ENCODE measurements around the gene ZDHHC17. TPM values are rescaled to one million over a fixed set of nuclear protein-coding genes. Genes with fewer than 3 reads are reported as not detected.
A peak's percentile ranks its signal among the peaks of the same experiment; 100 is the strongest.

The ZDHHC17 gene
- total RNA-seq, 4 donors from 2014 or later = 26.2 to 41.9 (median 38.0) TPM

DNA sequence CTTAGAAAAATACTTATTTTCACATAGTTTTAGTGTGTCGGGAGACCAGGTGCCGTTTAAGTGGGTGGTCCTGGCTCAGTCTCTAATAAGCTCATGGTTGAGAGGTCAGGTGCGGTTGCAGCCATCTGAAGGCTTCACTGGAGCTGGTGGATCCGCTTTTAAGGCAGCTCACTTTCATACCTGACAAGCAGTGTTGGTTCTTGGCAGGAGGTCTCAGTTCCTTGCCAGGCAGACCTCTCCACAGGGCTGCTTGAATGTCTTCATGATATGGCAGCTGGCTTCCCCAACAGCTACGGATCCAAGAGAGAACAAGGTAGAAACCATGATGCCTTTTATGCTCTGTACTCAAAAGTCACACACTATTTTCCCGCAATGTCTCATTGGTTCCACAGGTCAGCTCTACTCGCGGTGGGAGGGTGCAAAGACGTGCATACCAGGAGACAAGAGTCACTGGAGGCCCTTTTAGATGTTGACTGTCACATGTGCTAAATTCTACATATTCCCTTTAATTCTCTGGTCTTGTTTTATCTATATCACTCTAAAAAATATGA, 8.0 kb upstream of the ZDHHC17 start:
- Histone ChIP-seq H3K27ac (replicated peaks in 1 of 4) (no peak overlapping the region), H3K27me3 (no peaks in the 10 kb centered on the region), H3K4me3 (no peak overlapping the region), H3K9me3 (no peaks in the 10 kb centered on the region), H3K36me3 (no peaks in the 10 kb centered on the region), H3K4me1 (no peaks in the 10 kb centered on the region)
- intact Hi-C loops (cut with DNase I) = no loop called here
- WGBS = 91% methylated on average over 8 of the region's 9 CpGs
- DNase-seq (ENCODE audit: extremely low spot score) = no peak
- TF ChIP-seq POLR2AphosphoS5 (IDR thresholded peaks at IDR 0.05) (no peak), POLR2A (IDR thresholded peaks at IDR 0.05; ENCODE audit: low read depth) (no peak), EP300 (IDR thresholded peaks at IDR 0.05) (no peak)
- TF ChIP-seq, protein P1, sequence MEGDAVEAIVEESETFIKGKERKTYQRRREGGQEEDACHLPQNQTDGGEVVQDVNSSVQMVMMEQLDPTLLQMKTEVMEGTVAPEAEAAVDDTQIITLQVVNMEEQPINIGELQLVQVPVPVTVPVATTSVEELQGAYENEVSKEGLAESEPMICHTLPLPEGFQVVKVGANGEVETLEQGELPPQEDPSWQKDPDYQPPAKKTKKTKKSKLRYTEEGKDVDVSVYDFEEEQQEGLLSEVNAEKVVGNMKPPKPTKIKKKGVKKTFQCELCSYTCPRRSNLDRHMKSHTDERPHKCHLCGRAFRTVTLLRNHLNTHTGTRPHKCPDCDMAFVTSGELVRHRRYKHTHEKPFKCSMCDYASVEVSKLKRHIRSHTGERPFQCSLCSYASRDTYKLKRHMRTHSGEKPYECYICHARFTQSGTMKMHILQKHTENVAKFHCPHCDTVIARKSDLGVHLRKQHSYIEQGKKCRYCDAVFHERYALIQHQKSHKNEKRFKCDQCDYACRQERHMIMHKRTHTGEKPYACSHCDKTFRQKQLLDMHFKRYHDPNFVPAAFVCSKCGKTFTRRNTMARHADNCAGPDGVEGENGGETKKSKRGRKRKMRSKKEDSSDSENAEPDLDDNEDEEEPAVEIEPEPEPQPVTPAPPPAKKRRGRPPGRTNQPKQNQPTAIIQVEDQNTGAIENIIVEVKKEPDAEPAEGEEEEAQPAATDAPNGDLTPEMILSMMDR (IDR thresholded peaks at IDR 0.05) = no peak

DNA sequence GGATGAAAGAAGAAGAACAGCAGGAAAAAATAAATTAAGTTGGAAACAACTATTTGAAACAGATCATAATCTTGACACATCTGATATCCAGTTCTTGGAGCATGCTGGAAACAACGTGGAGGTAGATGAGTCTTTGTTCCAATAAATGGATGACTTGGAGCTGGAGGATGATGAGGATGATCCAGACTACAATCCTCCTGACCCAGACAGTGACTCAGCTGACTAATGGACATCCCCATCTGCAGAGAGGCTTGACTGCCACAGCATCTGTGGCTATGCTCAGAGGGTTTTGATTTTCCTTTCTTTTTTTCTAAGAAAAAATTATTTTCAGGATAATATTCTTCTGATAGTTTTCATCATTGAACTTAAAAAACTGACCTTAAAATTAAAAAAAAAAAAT, 6.2 kb upstream of the ZDHHC17 start:
- no peaks in the 10 kb centered on the region for H3K36me3 ChIP-seq
- WGBS = 40% methylated on average over 1 of the region's 1 CpG
- TF ChIP-seq POLR2A (IDR thresholded peaks at IDR 0.05; ENCODE audit: low read depth) (no peak), POLR2AphosphoS5 (IDR thresholded peaks at IDR 0.05) (no peak), EP300 (IDR thresholded peaks at IDR 0.05) (no peak)
- TF ChIP-seq, protein P1 (IDR thresholded peaks at IDR 0.05) = no peak
- intact Hi-C loops (cut with DNase I) = no loop called here
- no peak overlapping the region for H3K4me3 ChIP-seq
- H3K4me1 ChIP-seq = peaks cover 0 to 2% (median under 1%) of the 10 kb centered on the region in 4 donors
- DNase-seq (ENCODE audit: extremely low spot score) = no peak
- no peaks in the 10 kb centered on the region for H3K27me3 ChIP-seq
- H3K27ac ChIP-seq (replicated peaks in 1 of 4) = no peak overlapping the region
- H3K9me3 ChIP-seq = no peaks in the 10 kb centered on the region

DNA sequence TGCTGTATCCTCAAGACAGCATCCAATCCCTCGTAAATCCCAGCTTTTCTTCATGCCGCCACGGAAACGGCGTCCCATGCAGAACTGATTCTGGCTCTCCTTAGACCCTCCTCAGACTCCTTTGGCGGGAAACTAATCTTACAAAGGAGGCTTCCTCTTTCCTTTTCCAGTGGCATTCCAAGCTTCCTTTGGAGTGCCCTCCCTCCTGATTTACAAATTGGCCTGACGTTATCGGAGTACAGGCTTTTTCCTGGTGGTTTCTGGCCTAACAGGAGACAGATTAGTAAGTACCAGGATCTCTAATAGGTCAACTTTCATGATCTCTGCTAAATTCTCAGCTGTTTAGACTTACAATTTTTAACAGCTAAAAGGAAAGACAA, 1.3 kb upstream of the ZDHHC17 start:
- WGBS = 80% methylated on average over 8 of the region's 8 CpGs
- H3K4me3 ChIP-seq = no peak overlapping the region
- no peaks in the 10 kb centered on the region for H3K27me3 ChIP-seq
- TF ChIP-seq, protein P1 (IDR thresholded peaks at IDR 0.05) = no peak
- TF ChIP-seq EP300 (IDR thresholded peaks at IDR 0.05) = no peak
- no peak for TF ChIP-seq POLR2A (IDR thresholded peaks at IDR 0.05; ENCODE audit: low read depth)
- TF ChIP-seq POLR2AphosphoS5 (IDR thresholded peaks at IDR 0.05) = no peak
- no peaks in the 10 kb centered on the region for H3K9me3 ChIP-seq
- intact Hi-C loops (cut with DNase I) = loop anchor here (5.0 kb wide), 1 partner anchor 115 kb away; the partner anchor contains the start of gene CSRP2
- H3K27ac ChIP-seq (replicated peaks in 1 of 4) = peak overlapping the region in 2 of 4 donors; percentile 96 to 98
- no peaks in the 10 kb centered on the region for H3K36me3 ChIP-seq
- H3K4me1 ChIP-seq = peaks cover 30 to 35% (median 33%) of the 10 kb centered on the region in 4 donors
- no peak for DNase-seq (ENCODE audit: extremely low spot score)

DNA sequence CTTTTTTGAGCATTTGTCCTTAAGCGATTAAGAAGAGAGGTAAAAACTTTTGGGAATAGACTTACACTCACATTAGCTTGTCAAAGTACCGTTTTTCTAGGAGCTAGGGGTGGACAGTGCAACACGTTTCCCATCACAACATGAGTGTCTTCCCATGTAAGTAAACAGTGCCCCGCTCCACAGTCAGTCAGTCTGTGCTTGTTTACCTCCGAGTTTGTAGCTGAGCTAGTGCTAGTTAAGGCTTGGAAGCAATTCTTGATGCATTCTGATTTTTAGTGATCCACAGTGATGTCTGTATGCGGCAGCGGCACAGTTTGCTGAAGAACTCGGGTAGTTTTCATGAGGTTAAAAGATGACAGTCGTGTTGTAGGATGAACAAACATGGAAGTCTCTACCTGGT, 941 bp downstream of the ZDHHC17 start:
- WGBS = 9% methylated on average over 9 of the region's 9 CpGs
- TF ChIP-seq EP300 (IDR thresholded peaks at IDR 0.05) = no peak
- TF ChIP-seq POLR2AphosphoS5 (IDR thresholded peaks at IDR 0.05) = peak in 1 of 2 donors; percentile 8
- Histone ChIP-seq H3K9me3 (no peaks in the 10 kb centered on the region), H3K4me3 (peak overlapping the region; percentile 72 to 76 (median 74)), H3K27ac (replicated peaks in 1 of 4) (peak overlapping the region; percentile 90 to 98 (median 95)), H3K4me1 (peaks cover 40 to 56% (median 49%) of the 10 kb centered on the region in 4 donors), H3K36me3 (no peaks in the 10 kb centered on the region), H3K27me3 (no peaks in the 10 kb centered on the region)
- DNase-seq (ENCODE audit: extremely low spot score) = no peak
- intact Hi-C loops (cut with DNase I) = loop anchor here (5.0 kb wide), 1 partner anchor 112 kb away; the partner anchor contains the start of gene CSRP2

DNA sequence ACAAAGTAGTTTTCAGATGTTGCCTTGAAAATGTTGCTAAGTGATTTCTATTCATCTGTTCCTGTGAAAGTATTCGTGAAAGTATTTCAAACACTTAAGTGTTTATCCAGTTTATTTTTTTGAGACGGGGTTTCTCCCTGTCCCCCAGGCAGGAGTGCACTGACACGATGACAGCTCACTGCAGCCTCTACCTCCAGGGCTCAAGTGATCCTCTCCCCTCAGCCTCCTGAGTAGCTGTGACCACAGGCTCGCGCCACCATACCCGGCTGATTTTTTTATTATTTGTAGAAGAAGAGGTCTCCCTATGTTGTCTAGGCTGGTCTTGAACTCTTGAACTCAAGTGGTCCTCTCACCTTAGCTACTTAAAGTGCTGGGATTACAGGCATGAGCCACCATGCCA, 1.7 kb downstream of the ZDHHC17 start:
- Histone ChIP-seq H3K27me3 (no peaks in the 10 kb centered on the region), H3K27ac (replicated peaks in 1 of 4) (peak overlapping the region; percentile 90 to 98 (median 95)), H3K4me3 (peak overlapping the region; percentile 72 to 76 (median 74)), H3K4me1 (peaks cover 40 to 63% (median 56%) of the 10 kb centered on the region in 4 donors), H3K36me3 (no peaks in the 10 kb centered on the region), H3K9me3 (no peaks in the 10 kb centered on the region)
- TF ChIP-seq, protein P1 (IDR thresholded peaks at IDR 0.05) = no peak
- TF ChIP-seq POLR2AphosphoS5 (IDR thresholded peaks at IDR 0.05) (no peak), EP300 (IDR thresholded peaks at IDR 0.05) (no peak), POLR2A (IDR thresholded peaks at IDR 0.05; ENCODE audit: low read depth) (no peak)
- no peak for DNase-seq (ENCODE audit: extremely low spot score)
- WGBS = 70% methylated on average over 6 of the region's 6 CpGs
- intact Hi-C loops (cut with DNase I) = no loop called here

Data from esophagus muscularis mucosa (tissue), 4 donors.